Rectal smooth muscle tissue (tissue), 1 donor: ENCODE measurements around the gene SNX15.
"Not testable (repeated sequence)": the region's sequence is repeated elsewhere in the genome, so short reads cannot be mapped to it uniquely, and the experiment has no call there.

Experiments
- H3K27ac ChIP-seq: one replicate; pipeline ENCODE4 v1.7.0; 2013; ENCODE audit warnings: low read depth, low read length, inconsistent platforms
- H3K27me3 ChIP-seq: one replicate; pipeline ENCODE4 v1.7.0; 2013; ENCODE audit warnings: low read length; ENCODE audit not compliant: control insufficient read depth, insufficient read depth
- H3K36me3 ChIP-seq: one replicate; pipeline ENCODE4 v1.7.0; 2013; ENCODE audit warnings: low read length; ENCODE audit not compliant: control insufficient read depth, insufficient read depth
- H3K4me1 ChIP-seq: one replicate; pipeline ENCODE4 v1.7.0; 2013; ENCODE audit warnings: low read length; ENCODE audit not compliant: control insufficient read depth, insufficient read depth
- H3K4me3 ChIP-seq: one replicate; pipeline ENCODE4 v1.7.0; 2013; ENCODE audit warnings: low read length
- H3K9ac ChIP-seq: one replicate; pipeline ENCODE4 v1.7.0; 2013; ENCODE audit warnings: low read length

Gene SNX15

DNA sequence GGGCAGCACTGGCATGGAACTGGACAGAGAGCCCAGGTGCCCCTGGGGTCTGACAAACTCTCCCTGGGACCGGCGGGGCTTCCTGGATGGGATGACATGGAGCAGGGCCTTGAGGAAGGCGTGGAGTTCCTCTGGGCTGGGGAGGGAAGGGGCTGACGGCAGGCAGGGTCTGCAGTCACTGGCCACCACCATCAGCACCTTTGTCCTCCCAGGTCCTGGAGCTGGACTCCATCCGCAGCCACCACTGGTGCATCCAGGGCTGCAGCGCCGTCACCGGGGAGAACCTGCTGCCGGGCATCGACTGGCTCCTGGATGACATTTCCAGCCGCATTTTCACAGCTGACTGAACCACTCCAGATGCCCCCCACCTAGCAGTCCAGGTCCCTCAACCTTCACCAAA is 5.7 kb upstream of the SNX15 start:
- Histone ChIP-seq H3K4me1 (no peaks in the 10 kb centered on the region), H3K27me3 (no peaks in the 10 kb centered on the region), H3K27ac (no peak overlapping the region), H3K36me3 (peaks cover 14% of the 10 kb centered on the region), H3K9ac (no peak overlapping the region), H3K4me3 (no peak overlapping the region)

DNA sequence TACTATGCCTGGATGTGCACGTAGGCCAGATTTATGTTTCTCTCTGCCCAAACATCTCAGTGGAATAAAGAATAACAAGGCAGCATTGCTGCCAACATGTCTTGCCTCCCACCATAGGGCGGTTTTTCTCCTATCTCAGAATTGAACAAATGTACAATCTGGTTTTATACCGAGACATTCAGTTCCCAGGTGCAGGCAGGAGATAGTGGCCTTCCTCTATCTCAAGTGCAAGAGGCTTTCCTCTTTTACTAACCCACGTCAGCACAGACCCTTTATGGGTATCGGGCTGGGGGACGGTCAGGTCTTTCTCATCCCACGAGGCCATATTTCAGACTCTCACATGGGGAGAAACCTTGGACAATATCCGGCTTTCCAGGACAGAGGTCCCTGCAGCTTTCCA is 3.7 kb upstream of the SNX15 start:
- H3K36me3 ChIP-seq, H3K27me3 ChIP-seq, H3K4me3 ChIP-seq, H3K27ac ChIP-seq, H3K4me1 ChIP-seq, H3K9ac ChIP-seq: not testable (repeated sequence)

GRCh38 chr11:65026810-65027209 is 429 bp upstream of the SNX15 start:
- peaks cover 2% of the 10 kb centered on the region for H3K36me3 ChIP-seq
- H3K4me3 ChIP-seq = peak overlapping the region; percentile 84
- peak overlapping the region; percentile 92 for H3K27ac ChIP-seq
- H3K27me3 ChIP-seq = no peaks in the 10 kb centered on the region
- peaks cover 4% of the 10 kb centered on the region for H3K4me1 ChIP-seq
- no peak overlapping the region for H3K9ac ChIP-seq

DNA sequence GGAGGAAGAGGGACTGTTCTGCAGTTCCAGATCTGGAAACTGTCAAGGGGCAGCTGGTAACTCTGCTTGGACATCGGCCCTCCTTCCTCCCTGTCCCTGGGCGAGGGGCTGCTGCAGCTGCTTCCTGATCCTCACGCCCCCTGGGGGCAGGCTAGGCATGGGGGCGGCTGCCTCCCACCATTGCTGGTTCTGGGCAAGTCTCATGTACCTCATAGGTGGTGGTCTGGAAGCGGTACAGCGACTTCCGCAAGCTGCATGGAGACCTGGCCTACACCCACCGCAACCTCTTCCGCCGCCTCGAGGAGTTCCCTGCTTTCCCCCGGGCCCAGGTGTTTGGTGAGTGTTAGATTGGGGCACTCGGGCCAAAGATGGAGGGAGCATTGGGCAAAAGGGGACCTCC is 5.0 kb downstream of the SNX15 start:
- H3K9ac ChIP-seq = no peak overlapping the region
- H3K36me3 ChIP-seq = peaks cover 33% of the 10 kb centered on the region
- H3K27me3 ChIP-seq = no peaks in the 10 kb centered on the region
- H3K27ac ChIP-seq = no peak overlapping the region
- H3K4me1 ChIP-seq = no peaks in the 10 kb centered on the region
- H3K4me3 ChIP-seq = no peak overlapping the region

GRCh38 chr11:65034423-65034822 is 7.2 kb downstream of the SNX15 start:
- peaks cover 47% of the 10 kb centered on the region for H3K36me3 ChIP-seq
- H3K4me3 ChIP-seq = no peak overlapping the region
- no peaks in the 10 kb centered on the region for H3K4me1 ChIP-seq
- H3K27me3 ChIP-seq = no peaks in the 10 kb centered on the region
- no peak overlapping the region for H3K9ac ChIP-seq
- H3K27ac ChIP-seq = no peak overlapping the region

GRCh38 chr11:65035579-65035978 is 8.3 kb downstream of the SNX15 start:
- H3K4me3 ChIP-seq = no peak overlapping the region
- no peaks in the 10 kb centered on the region for H3K4me1 ChIP-seq
- no peak overlapping the region for H3K27ac ChIP-seq
- H3K27me3 ChIP-seq = no peaks in the 10 kb centered on the region
- no peak overlapping the region for H3K9ac ChIP-seq
- peaks cover 47% of the 10 kb centered on the region for H3K36me3 ChIP-seq

- Histone ChIP-seq H3K9ac (no peak overlapping the region), H3K27ac (no peak overlapping the region), H3K27me3 (no peaks in the 10 kb centered on the region), H3K4me1 (no peaks in the 10 kb centered on the region), H3K36me3 (peaks cover 45% of the 10 kb centered on the region), H3K4me3 (no peak overlapping the region)
Observed at GRCh38 chr11:65036931-65037330, 9.7 kb downstream of the SNX15 start.

DNA sequence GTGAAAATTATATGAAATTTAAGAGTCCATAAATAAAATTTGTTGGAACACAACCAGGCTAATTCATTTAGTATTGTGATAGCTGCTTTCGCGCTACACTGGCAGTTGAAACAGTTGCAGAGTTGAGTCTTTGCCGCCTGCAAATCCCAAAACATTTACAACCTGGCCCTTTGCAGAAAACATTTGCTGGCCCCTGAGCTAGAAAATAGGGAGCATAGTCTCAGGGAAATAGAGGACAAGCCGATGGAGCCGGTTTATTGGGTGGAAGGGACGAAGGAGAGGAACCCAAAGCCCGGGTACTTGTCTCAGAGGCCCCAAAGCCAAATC is 13.2 kb downstream of the SNX15 start:
- Histone ChIP-seq H3K36me3 (peaks cover 25% of the 10 kb centered on the region), H3K27me3 (no peaks in the 10 kb centered on the region), H3K9ac (no peak overlapping the region)

DNA sequence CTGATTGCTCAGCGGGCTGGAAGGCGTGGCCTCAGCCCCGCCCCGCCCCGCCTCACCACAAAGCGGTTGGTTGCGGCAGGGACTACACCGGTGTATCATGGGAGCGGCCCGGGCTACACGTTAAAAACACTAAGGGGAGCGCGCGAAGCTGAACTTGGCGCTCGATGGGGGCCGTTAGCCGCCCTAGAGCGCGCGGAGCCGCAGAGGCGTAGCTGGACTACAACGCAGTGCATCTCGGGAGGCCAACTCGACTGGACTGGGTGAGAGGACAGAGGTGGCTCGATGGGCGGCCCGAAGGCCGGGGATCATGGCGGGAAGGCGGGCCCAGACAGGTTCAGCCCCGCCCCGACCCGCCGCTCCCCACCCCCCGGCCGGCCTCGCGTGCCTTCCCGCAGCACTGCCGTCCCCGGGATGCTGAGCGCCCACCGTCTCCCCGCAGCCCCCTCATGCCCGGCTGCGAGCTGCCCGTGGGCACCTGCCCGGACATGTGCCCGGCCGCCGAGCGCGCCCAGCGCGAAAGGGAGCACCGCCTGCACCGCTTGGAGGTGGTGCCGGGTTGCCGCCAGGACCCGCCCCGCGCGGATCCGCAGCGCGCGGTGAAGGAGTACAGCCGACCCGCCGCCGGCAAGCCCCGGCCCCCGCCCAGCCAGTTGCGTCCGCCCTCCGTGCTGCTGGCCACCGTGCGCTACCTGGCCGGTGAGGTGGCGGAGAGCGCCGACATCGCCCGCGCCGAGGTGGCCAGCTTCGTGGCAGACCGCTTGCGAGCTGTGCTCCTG is 13.8 kb downstream of the SNX15 start, which contains the start of gene SAC3D1:
SAC3D1 (plus strand) TSS at position 364 of the 776 bp plus-strand sequence; CDS start at position 447, 83 bp downstream.
- Histone ChIP-seq H3K4me1 (no peaks in the 10 kb centered on the region), H3K4me3 (peak within 1 kb of the TSS; percentile 79), H3K9ac (peak within 1 kb of the TSS; percentile 60), H3K27me3 (no peaks in the 10 kb centered on the region), H3K36me3 (peaks cover 20% of the 10 kb centered on the region), H3K27ac (peak within 1 kb of the TSS; percentile 95)

More for the DNA sequence above, 13.2 kb downstream of the SNX15 start:
- peak overlapping the region; percentile 95 for H3K27ac ChIP-seq
- H3K4me1 ChIP-seq = no peaks in the 10 kb centered on the region
- peak overlapping the region; percentile 79 for H3K4me3 ChIP-seq

- no peak overlapping the region for H3K4me3 ChIP-seq
- H3K27ac ChIP-seq = no peak overlapping the region
- H3K27me3 ChIP-seq = no peaks in the 10 kb centered on the region
- H3K36me3 ChIP-seq = peaks cover 8% of the 10 kb centered on the region
- no peaks in the 10 kb centered on the region for H3K4me1 ChIP-seq
- H3K9ac ChIP-seq = no peak overlapping the region
Observed at GRCh38 chr11:65042891-65043290, 15.7 kb downstream of the SNX15 start.

DNA sequence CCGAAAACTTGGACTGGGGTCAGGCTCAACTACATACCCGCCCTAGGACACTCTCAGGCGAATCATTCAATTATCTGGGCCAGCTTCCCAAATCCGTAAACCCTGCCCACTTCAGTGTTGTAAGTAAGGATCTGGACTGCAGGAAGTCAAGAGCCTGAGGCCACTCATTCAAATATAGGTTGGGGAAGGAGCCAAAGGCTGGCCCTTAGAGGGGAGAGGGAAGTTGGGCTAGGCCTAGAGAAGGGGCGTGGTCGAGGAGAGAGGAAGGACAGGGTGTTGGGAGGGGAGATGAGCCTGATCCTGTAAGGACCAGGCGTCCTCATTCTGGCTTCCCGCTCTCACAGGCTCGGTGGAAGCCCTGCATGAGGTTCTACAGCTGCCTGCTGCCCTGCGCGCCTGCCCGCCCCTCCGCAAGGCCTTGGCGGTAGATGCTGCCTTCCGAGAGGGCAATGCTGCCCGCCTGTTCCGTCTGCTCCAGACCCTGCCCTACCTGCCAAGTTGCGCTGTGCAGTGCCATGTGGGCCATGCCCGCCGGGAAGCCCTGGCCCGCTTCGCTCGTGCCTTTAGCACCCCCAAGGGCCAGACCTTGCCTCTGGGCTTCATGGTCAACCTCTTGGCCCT is 16.8 kb downstream of the SNX15 start:
- Histone ChIP-seq H3K4me1 (no peaks in the 10 kb centered on the region), H3K9ac (no peak overlapping the region), H3K27me3 (no peaks in the 10 kb centered on the region), H3K27ac (no peak overlapping the region), H3K36me3 (no peaks in the 10 kb centered on the region), H3K4me3 (no peak overlapping the region)

- H3K9ac ChIP-seq = no peak overlapping the region
- H3K27me3 ChIP-seq = no peaks in the 10 kb centered on the region
- H3K36me3 ChIP-seq = no peaks in the 10 kb centered on the region
- no peaks in the 10 kb centered on the region for H3K4me1 ChIP-seq
- H3K27ac ChIP-seq = no peak overlapping the region
- H3K4me3 ChIP-seq = no peak overlapping the region
Observed at GRCh38 chr11:65045061-65045460, 17.8 kb downstream of the SNX15 start.

DNA sequence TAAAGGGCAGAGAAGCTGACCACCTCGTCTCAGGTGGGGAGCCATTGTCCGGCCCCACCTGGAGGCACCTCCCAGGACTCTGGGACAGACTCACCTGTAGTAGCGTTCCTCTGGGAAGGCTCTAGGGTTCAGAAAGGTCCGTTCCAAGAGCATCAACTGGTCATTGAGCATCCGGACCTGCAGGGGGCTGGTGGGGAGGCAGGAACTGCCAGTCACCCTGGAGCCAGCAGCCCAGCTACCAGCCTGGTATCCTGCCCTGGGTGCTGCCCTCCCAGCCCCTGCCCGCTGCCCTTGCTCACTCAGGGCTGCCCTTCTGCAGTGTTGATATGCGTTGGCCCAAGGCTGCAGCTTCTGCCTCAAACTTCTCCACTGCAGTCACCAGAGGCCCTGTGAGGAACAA is 18.5 kb downstream of the SNX15 start:
- Histone ChIP-seq H3K9ac (no peak overlapping the region), H3K4me1 (no peaks in the 10 kb centered on the region)

More for the DNA sequence above, 18.5 kb downstream of the SNX15 start:
- no peaks in the 10 kb centered on the region for H3K36me3 ChIP-seq
- no peaks in the 10 kb centered on the region for H3K27me3 ChIP-seq
- H3K4me3 ChIP-seq = no peak overlapping the region
- H3K27ac ChIP-seq = no peak overlapping the region
